GM21447 (cell line): ENCODE results near the gene THAP8.
"Not testable (repeated sequence)": the region's sequence is repeated elsewhere in the genome, so short reads cannot be mapped to it uniquely, and the experiment has no call there.

ENCODE experiments used
- ATAC-seq: cut with Tn5 transposase; IDR thresholded peaks from one replicate; pipeline ENCODE4 v1.9.1; 2021; ENCODE audit not compliant: unreplicated experiment

The THAP8 gene

DNA sequence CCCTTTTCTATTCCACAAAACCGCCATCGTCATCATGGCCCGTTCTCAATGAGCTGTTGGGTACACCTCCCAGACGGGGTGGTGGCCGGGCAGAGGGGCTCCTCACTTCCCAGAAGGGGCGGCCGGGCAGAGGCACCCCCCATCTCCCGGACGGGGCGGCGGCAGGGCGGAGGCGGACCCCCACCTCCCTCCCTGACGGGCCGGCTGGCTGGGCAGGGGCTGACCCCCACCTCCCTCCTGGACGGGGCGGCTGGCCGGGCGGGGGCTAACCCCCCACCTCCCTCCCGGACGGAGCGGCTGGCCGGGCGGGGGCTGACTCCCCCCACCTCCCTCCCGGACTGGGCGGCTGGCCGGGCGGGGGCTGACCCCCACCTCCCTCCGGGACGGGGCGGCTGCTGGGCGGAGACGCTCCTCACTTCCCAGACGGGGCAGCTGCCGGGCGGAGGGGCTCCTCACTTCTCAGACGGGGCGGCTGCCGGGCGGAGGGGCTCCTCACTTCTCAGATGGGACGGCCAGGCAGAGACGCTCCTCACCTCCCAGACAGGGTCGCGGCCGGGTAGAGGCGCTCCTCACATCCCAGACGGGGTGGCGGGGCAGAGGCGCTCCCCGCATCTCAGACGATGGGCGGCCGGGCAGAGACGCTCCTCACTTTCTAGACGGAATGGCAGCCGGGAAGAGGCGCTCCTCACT lies 14.9 kb upstream of the THAP8 start:
- not testable (repeated sequence) for ATAC-seq

DNA sequence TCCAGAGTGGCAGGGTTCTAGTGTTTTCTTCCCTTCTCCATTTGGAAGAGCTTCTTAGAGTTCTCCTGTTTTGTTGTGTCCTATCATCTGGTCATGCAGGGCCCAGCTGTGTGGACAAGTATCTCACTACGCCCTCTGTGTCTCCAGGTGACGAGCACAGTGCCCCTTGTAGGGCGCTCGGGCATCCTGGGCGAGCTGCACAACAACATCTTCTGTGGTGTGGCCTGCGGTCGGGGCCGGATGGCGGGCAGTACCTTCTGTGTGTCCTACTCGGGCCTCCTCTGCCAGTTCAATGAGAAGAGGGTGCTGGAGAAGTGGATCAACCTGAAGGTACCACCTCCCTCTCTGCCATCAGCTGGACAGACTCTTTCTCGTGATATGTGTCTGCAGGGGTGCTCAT lies 13.6 kb upstream of the THAP8 start:
- no peak for ATAC-seq

DNA sequence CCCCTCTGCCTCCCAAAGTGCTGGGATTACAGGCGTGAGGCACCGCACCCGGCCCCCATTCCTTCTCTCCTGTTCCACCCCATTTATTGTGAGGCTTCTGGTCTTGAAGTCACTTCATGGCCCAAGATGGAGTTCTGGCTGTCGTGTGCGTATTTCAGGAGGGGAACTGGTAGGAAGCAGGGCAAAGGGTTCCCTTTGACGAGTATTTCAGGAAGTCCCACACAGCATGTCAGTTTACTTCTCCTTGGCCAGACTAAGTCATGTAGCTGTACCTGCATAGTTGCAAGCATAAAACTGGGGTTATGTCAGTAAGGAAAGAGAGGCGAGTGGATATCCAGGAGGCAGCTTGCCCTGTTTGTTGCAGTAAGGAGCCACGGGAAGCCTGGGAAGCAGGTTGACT lies 10.7 kb upstream of the THAP8 start:
- ATAC-seq = no peak

DNA sequence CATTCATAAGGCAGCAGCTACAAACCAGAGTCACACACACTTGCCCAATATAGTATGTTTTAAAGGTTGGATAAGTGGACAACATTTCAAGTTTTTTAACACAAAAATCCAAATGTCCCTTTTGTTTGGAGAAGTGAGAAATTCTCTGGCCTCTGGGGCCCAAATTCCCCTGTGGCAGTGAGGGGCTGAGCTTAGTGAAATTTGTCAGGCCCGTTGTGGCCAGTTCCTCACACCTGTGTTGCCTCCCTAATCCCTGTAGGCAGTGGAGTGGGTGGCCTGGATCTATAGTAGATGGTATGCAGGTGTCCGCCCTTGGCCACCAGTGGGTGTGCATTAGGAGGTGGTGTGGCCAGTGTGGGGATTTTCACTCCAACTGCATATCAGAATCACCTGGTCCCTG lies 7.3 kb upstream of the THAP8 start:
- no peak for ATAC-seq

DNA sequence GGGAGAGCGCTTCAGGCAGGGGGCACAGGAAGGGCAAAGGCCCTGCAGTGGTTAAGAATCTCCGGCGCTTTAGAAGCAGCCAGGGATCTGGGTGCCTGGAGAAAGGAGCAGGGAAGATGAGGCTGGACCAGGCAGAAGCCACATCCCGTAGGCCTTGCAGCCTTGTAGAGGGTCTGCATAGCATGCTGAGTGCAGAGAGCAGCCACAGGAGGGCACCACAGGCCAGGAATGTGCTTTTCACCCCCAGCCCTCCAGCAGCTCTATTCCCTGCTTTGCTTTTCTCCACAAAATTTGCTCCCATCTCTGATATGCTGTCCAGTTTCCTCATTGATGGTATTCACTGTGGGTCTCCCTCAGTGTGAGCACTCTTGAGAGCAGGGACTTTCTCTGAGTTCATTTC lies 6.3 kb upstream of the THAP8 start:
- no peak for ATAC-seq

DNA sequence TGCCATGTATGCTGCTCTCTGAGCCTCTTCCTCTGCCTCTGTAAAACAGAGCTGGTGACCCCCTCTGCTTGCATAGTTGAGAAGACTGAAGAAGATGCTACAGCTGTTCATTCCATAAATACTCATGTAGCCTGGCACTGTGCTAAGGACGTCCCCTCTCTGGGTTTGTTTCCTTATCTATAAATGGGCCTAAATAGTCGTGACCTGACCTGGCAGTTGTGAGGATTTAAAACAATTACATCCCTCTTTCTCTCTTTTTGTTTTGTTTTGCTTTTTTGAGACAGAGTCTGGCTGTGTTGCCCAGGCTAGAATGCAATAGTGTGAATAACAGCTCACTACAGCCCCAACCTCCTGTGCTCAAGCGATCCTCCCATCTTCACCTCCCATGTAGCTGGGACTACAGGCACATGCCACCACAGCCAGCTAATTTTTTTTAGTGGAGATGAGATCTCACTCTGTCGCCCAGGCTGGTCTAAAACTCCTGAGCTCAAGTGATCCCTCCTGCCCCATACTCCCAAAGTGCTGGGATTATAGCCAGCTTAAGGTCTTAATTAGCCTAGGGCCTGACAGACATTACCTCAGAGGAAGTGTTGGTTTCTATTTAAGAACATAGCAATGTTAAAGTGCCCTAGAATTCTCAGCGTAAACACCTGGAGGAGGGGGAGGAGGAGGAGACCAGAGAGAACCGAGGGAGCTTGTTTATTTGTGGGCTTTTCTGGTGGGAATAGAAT lies 5.3 kb upstream of the THAP8 start:
- no peak for ATAC-seq

DNA sequence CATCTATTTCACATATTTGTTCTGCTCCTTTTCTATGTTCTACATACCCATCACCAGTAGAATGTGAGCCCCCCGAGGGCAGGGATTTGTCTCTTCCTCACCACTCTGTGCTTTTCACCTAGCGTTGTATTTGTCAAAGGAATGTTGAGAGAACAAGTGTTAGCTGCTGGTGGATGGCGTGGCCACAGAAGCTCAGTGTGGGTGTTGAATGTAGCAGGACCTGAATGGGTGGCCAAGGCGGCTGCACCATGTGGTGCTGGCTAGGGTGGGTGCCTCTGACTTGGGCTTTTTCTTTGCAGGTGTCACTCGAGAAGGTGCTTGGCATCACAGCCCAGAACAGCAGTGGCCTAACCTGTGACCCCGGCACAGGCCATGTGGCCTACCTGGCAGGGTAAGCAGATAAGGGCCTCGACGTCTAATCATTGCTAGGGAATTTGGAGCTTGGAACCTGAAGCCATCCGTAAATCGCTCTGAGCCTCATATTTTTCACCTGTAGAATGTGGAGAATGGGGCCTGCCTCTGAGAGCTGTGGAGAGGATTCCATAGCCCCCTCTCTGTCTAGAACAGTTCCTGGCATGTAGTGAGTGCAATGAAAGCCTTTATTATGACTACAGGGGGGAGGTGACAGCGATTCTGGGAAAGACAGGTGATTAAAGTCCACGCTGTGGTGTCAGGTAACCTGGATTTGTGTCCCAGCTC lies 4.5 kb upstream of the THAP8 start:
- ATAC-seq = no peak

DNA sequence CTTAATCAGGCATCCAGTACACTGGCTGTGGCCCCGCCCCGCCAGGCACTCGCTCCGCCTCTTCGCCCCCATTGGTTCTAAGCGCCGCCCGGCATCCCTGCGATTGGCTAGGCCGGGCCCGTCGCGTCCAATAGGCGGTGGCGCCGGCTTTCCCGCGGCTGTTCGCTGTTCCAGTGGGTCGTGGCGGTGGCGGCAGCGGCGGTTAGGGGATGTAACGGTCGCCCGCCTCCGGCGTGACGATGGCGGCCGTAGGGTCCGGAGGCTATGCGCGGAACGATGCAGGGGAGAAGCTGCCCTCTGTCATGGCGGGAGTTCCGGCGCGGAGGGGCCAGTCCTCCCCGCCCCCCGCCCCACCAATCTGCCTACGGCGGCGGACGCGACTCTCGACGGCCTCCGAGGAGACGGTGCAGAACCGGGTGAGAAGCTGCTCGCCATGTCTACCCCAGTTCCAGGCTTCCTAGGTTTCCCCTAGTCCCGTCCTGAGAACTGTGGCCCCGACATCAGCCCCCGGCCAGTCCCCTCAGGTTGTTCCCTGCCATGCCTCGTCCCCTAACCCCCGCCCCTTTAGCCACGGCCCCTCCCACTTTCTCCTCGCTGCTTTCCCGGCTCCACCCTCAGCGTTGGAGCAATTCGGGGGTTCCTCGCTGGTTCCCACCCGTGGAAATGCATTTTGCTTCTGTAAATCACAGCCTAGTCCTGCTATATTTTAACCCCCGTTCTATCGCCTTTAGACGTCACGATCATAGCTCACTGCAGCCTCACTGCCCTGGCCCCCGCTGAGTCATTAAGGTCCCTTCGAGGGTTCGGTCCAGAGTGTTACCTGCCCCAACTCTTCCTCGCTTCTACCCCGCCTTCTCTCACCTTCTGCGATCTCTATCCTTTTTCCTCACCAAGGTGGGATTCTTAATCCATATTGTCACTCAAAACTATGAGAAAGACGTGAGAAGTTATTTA lies 925 bp upstream of the THAP8 start, which contains the start of gene WDR62:
Gene WDR62, plus strand, starts transcription at position 165 of the 954 bp plus-strand sequence. Its CDS starts 75 bp downstream, at position 240.
- peak; percentile 62 for ATAC-seq

DNA sequence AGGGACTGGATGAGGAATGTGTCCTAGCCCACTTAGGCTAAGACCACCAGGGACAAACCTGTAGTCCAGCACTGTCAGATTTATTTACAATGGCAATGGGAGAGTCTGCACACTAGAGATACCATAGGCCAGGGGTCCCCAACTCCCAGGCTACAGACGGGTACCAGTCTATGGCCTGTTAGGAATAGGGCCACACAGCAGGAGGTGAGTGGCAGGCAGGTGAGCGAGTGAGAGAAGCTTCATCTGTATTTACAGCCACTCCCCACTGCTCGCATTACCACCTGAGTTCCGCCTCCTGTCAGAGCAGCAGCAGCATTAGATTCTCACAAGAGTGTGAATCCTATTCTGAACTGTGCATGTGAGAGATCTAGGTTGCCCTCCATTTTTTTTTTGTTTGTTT lies 2.4 kb downstream of the THAP8 start:
- ATAC-seq = no peak

DNA sequence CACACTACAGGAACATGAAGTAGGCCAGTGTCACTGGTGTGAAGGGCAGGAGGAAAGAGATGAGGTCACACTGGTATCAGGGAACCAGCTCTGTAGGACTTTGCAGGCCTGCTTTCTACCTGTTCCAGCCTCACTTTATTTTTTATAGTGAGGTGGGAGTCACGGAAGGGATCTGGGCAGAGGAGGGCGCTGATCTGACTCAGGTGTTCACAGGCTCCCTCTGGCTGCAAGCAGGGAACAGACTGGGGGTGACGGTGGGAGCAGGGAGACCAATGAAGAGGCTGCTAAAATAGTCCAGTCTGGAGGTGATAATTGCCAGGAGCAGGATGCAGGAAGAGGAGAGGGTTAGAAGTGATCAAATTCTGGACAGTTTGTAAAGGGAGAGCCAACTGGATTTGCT lies 2.8 kb downstream of the THAP8 start:
- no peak for ATAC-seq

DNA sequence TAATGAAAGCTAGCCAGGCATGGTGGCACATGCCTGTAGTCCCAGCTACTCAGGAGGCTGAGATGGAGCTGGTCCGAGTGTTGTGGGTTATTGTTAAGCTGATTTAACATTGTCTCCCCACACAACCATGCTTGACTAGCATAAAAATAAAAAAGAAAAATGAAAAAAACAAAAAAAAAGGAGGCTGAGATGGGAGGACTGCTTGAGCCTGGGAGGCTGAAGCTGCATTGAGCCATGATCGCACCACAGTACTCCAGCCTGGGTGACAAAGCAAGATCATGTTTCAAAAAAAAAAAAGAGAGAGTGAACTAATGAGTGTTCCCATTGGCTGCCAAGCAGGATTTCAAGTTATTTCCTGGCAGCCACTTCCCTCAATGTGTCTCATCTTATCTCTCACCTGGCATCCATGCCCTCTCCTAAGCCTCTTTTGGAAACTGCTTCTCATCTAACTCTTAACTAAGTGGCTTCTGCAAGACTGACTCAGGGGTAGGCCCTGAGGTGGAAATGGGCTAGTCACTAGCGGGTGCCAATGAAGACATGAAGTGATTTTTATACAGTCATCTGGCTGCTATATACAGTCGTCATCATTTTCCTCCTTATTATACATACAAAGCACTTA lies 4.9 kb downstream of the THAP8 start:
- ATAC-seq = no peak

DNA sequence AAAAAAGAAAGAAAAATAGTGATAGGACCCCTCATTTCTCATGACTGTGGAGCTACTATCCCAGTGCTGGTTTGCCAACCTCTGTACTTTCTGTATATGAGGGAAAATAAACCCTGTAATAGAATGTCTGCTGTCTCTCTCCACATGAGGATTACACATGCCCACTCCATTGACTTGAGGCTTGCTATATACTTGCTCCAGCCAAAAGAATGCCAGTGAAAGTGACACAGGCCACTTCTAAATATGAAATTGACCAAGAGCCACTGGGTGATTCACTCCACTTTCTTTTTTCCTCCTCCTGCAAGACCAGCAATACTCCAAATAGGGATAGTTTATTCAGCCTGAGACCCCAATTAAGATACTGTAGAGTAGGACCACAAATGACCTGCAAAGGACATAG lies 6.2 kb downstream of the THAP8 start:
- no peak for ATAC-seq

DNA sequence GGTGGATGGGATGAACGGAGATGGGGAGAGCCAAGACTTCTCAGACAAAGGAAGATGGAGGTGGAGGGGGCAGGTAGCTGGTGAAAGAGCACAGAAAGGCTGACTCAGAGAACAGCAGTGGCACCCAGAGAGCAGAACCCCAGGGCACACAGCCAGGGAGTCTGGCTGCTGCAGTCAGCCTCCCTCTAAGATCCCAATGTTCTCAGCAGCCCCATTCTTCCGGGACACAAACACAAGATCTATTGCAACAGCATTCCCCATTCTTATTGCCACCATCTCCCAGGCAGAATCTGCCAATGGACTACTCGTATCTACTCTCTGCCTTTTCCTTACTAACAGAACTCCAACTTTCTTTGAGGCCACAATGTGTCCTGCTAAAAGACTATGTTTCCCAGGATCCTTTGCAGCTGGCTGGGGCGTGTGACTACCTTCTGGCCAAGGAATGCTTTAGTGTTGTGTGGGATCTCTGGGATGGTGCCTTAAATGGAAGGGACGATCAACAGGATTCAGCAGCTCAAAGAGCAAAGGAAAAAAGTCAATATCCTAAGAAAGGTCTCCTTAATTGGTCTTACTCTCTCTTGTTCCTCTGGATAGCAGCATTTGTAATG lies 7.5 kb downstream of the THAP8 start:
- no peak for ATAC-seq

DNA sequence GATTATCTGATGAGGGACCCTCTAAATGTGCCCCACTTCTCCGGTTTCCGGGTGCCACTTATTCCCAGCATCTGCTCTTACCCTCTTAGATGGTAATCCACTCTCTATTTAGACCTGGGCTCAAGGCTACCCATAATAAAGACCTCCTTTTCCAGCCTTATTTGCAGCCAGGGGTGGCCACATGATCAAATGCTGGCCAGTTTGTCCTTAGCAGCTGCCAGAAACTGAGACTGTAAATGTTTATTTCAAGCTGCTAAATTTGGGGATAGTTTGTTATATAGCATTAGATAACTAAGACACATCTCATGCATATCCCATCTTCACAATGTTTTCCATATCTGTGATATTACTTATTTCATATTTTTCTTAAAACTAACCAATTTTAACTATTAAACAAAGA lies 10.1 kb downstream of the THAP8 start:
- no peak for ATAC-seq

DNA sequence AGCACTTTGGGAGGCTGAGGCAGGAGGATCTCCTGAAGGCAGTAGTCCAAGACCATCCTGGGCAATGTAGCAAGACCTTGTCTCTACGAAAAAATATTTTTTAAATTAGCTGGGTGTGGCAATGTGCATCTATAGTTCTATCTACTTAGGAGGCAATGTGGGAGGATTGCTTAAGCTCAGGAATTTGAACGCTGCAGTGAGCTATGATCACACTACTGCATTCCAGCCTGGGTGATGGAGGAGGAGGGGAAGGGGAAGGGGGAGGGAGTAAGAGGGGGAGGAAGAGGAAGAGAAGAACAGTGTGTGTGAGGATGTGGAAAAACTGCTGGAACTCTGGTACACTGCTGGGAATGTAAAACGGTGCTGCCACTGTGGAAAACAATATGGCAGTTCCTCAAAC lies 12.3 kb downstream of the THAP8 start:
- ATAC-seq = no peak

DNA sequence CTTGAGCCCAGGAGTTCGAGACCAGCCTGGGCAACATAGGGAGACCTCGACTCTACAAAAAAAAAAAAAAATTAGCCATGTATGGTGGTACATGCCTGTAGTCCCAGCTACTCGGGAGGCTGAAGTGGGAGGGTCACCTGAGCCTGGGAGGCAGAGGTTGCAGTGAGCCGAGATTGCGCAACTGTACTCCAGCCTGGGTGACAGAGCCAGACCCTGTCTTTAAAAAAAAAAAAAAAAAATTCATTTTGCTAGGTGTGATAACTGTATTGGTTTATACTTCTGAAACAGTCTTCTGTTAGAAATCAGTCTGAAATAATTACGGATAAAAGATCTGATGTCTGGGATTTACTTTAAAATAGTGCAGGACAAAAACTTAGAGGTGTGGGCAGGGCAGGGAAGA lies 13.0 kb downstream of the THAP8 start:
- not testable (repeated sequence) for ATAC-seq

DNA sequence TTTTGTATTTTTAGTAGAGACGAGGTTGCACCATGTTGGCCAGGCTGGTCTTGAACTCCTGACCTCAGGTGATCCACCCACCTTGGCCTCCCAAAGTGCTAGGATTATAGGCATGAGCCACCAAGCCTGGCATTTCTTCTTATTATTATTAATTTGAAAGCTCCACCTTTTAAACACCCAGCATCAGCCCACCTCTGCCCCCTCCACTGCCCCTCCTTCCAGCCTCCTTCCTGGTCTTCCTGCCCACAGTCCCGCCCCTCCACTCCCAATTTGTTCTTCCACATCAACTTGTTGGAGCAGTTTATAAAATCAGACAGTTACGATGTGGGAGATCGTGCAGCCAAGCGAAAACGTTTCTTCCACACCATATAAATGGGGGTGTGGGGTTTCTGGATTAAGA lies 13.6 kb downstream of the THAP8 start:
- no peak for ATAC-seq

DNA sequence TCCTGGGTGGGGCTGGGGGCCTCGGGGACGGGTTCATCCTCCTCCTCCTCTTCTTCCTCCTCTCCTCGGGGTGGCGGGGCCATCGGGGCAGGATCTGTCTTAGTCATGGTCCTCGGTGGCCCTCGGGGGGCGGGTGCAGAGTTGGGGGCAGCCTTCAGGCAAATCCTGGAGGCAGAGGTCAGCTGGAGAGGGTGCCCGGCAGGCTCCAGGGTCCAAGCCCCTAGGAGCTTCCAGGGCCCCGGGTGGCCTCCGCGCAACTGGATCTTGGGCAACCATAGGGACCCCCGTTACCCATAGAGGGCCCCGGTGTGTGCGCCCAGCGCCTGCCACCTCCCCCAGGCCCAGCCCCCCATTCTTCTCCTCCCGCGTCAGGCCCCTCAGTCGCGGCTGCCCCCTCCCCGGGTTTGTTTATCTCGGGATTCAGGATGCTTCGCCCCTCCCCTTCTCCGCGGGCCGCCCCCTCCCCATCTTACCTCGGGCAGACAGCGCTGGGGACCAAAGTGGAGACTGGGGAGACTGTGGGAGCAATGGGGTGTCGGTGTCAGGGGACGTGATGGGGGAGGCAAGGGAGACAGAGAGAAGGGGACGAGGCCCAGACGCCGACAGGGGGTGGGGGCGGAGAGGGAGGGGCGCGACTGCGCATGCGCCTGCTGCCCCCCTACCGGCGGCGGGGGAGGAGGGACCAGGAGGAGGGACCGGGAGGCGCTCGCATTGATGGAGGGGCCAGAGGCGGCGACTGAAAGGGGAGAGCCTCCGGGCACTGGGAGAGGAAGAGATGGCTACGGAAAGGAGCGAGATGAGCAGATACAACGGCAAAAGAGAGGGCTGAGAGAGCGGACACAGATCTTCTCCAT lies 21.6 kb downstream of the THAP8 start, which contains the start of gene CLIP3:
Gene CLIP3, minus strand, starts transcription at position 623 of the 854 bp plus-strand sequence. Its CDS starts 516 bp downstream, at position 107.
- ATAC-seq = no peak

DNA sequence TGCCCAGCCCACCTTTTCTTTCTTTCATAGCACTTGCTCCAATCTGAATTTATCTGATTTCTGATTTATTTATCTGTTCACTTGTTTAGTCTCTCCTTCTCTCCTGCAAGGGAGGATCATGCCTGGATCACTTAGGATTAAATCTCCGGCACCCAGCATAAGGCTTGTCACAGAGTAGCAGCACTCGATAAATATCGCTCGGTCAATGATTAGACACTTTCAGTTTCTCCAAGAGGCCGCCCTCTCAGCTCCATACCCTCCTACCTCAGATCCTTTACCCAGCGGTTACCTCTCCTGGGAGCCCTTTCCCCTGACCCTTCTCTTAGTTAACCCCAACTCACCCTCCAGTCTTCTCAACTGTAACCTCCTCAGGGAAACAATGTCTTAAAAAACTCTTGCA lies 22.8 kb downstream of the THAP8 start:
- ATAC-seq = no peak
